Trophoblast cell (in vitro differentiated cells and primary cell): Measurements from ENCODE around the gene MDM2.

ENCODE experiments used
- DNase-seq, 2 donors: peaks; one replicate each; pipeline ENCODE4 v3.0.0-alpha.2; 2016
- H2AFZ ChIP-seq: 2 replicates; pipeline ENCODE4 v1.6.1; 2013; ENCODE audit warnings: low read length, moderate library complexity, mild to moderate bottlenecking; ENCODE audit not compliant: insufficient read depth, poor library complexity
- H2AK5ac ChIP-seq: 2 replicates; pipeline ENCODE4 v1.6.1; 2013; ENCODE audit warnings: mild to moderate bottlenecking, low read length
- H2BK120ac ChIP-seq: 2 replicates; pipeline ENCODE4 v1.6.1; 2013; ENCODE audit warnings: low read length, mild to moderate bottlenecking, moderate library complexity; ENCODE audit not compliant: insufficient read depth, poor library complexity
- H2BK12ac ChIP-seq: 2 replicates; pipeline ENCODE4 v1.6.1; 2013; ENCODE audit warnings: mild to moderate bottlenecking, low read length, moderate library complexity
- H2BK5ac ChIP-seq: 2 replicates; pipeline ENCODE4 v1.6.1; 2013; ENCODE audit warnings: low read length, low read depth, moderate library complexity, mild to moderate bottlenecking; ENCODE audit not compliant: poor library complexity
- H3K14ac ChIP-seq: 2 replicates; pipeline ENCODE4 v1.6.1; 2013; ENCODE audit warnings: mild to moderate bottlenecking, low read length
- H3K18ac ChIP-seq: 2 replicates; pipeline ENCODE4 v1.6.1; 2013; ENCODE audit warnings: mild to moderate bottlenecking, low read length
- H3K23ac ChIP-seq: 2 replicates; pipeline ENCODE4 v1.6.1; 2013; ENCODE audit warnings: low read length
- H3K27ac ChIP-seq: 2 replicates; pipeline ENCODE4 v1.5.1; 2013; ENCODE audit warnings: low read depth, mild to moderate bottlenecking, inconsistent platforms, low read length, moderate library complexity
- H3K27me3 ChIP-seq: 2 replicates; pipeline ENCODE4 v1.6.1; 2013; ENCODE audit warnings: inconsistent platforms, mild to moderate bottlenecking, low read length, moderate library complexity; ENCODE audit not compliant: insufficient read depth
- H3K36me3 ChIP-seq, 2 experiments: 1 replicate in 1 of 2; 2 replicates in 1 of 2; pipeline ENCODE4 v1.6.1; 2013; ENCODE audit warnings: low read length in 2 of 2, mild to moderate bottlenecking in 2 of 2, moderate library complexity in 1 of 2; ENCODE audit not compliant: insufficient read depth in 2 of 2, control insufficient read depth in 1 of 2
- H3K4ac ChIP-seq: 2 replicates; pipeline ENCODE4 v1.6.1; 2013; ENCODE audit warnings: low read depth, mild to moderate bottlenecking, low read length, moderate library complexity
- H3K4me1 ChIP-seq, 2 experiments: 1 replicate in 1 of 2; 2 replicates in 1 of 2; pipeline ENCODE4 v1.6.1; 2013; ENCODE audit warnings: low read length in 2 of 2, mild to moderate bottlenecking in 2 of 2, moderate library complexity in 1 of 2; ENCODE audit not compliant: insufficient read depth in 2 of 2, control insufficient read depth in 1 of 2
- H3K4me2 ChIP-seq: 2 replicates; pipeline ENCODE4 v1.6.1; 2013; ENCODE audit warnings: inconsistent platforms, mild to moderate bottlenecking, low read length, moderate library complexity
- H3K4me3 ChIP-seq: 2 replicates; pipeline ENCODE4 v1.5.1; 2013; ENCODE audit warnings: mild to moderate bottlenecking, low read depth, low read length, inconsistent platforms
- H3K79me1 ChIP-seq: one replicate; pipeline ENCODE4 v1.6.1; 2013; ENCODE audit warnings: low read length
- H3K79me2 ChIP-seq: 2 replicates; pipeline ENCODE4 v1.6.1; 2013; ENCODE audit warnings: low read length, mild to moderate bottlenecking; ENCODE audit not compliant: control insufficient read depth, insufficient read depth, poor library complexity
- H3K9ac ChIP-seq: 2 replicates; pipeline ENCODE4 v1.6.1; 2013; ENCODE audit warnings: mild to moderate bottlenecking, low read length
- H3K9me3 ChIP-seq: 2 replicates; pipeline ENCODE4 v1.6.1; 2013; ENCODE audit warnings: low read depth, mild to moderate bottlenecking, control low read depth, inconsistent platforms, low read length; ENCODE audit not compliant: insufficient read depth
- H4K12ac ChIP-seq: 2 replicates; pipeline ENCODE4 v1.6.1; 2013; ENCODE audit warnings: low read depth, mild to moderate bottlenecking, low read length, moderate library complexity
- H4K8ac ChIP-seq: 2 replicates; pipeline ENCODE4 v1.6.1; 2013; ENCODE audit warnings: low read depth, mild to moderate bottlenecking, low read length, moderate library complexity
- H4K91ac ChIP-seq: one replicate; pipeline ENCODE4 v1.6.1; 2013; ENCODE audit warnings: low read depth, mild to moderate bottlenecking, low read length, moderate library complexity
- WGBS: extraction: QIAGEN DNeasy Blood & Tissue Kit; methylation state at CpG from one replicate; pipeline ENCODE4 v1.1.7; 2013; ENCODE audit warnings: missing lambda C conversion rate; ENCODE audit not compliant: insufficient read length, insufficient coverage; ENCODE audit errors: extremely low coverage; 5-methylcytosine and 5-hydroxymethylcytosine counted together

The MDM2 gene

DNA sequence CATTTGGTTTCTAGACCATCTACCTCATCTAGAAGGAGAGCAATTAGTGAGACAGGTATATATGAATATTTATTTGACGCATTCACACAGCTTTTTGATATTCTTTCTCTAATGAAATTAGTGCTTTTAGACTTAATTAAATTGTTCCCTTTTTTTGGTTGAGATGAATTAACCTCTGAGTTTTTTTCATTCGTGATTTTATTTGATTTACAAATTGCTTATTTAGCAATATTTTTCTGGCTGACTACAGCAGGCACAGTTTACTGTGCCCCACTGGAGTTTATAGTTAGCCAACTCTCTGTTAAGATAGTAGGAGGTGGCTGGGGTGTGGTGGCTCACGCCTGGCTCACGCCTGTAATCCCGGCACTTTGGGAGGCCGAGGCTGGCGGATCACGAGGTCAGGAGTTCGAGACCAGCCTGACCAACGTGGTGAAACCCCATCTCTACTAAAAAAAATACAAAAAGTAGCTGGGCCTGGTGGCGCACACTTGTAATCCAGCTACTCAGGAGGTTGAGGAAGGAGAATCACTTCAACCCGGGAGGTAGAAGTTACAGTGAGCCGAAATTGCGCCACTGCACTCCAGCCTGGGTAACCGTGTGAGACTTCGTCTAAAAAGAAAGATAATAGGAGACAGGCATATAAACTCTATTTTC, 16.7 kb downstream of the MDM2 start:
- Histone ChIP-seq H4K8ac (peak overlapping the region; percentile 47), H3K27me3 (no peaks in the 10 kb centered on the region), H3K4me3 (no peak overlapping the region), H3K4me1 (no peaks in the 10 kb centered on the region), H3K14ac (no peak overlapping the region), H2BK12ac (no peak overlapping the region), H4K91ac (no peak overlapping the region), H3K4me2 (no peak overlapping the region), H2AK5ac (no peak overlapping the region), H4K12ac (no peak overlapping the region), H2BK120ac (no peak overlapping the region), H3K23ac (no peak overlapping the region), H3K79me1 (no peaks in the 10 kb centered on the region), H3K27ac (no peak overlapping the region), H3K79me2 (no peaks in the 10 kb centered on the region), H3K4ac (no peak overlapping the region), H3K36me3 (peaks cover 38 to 43% of the 10 kb centered on the region in 2 experiments), H2BK5ac (no peak overlapping the region), H3K18ac (no peak overlapping the region), H2AFZ (no peak overlapping the region), H3K9me3 (no peaks in the 10 kb centered on the region), H3K9ac (no peak overlapping the region)
- no CpG with 5 or more reads among the region's 16 CpGs for WGBS
- no peak for DNase-seq

- Histone ChIP-seq H3K27me3 (no peaks in the 10 kb centered on the region), H3K36me3 (peaks cover 38 to 43% of the 10 kb centered on the region in 2 experiments), H3K4me3 (no peak overlapping the region), H2AK5ac (no peak overlapping the region), H3K14ac (no peak overlapping the region), H3K79me2 (no peaks in the 10 kb centered on the region), H3K23ac (no peak overlapping the region), H3K27ac (no peak overlapping the region), H2AFZ (no peak overlapping the region), H2BK120ac (no peak overlapping the region), H3K4me2 (no peak overlapping the region), H3K18ac (no peak overlapping the region), H3K9me3 (no peaks in the 10 kb centered on the region), H3K9ac (no peak overlapping the region), H2BK12ac (no peak overlapping the region), H4K91ac (no peak overlapping the region), H2BK5ac (no peak overlapping the region), H3K4me1 (no peaks in the 10 kb centered on the region), H3K4ac (no peak overlapping the region), H4K8ac (no peak overlapping the region), H3K79me1 (no peaks in the 10 kb centered on the region), H4K12ac (no peak overlapping the region)
- DNase-seq: peak; percentile 82 to 91
- no CpG with 5 or more reads among the region's 11 CpGs for WGBS
Measured at GRCh38 chr12:68825569-68826217, 17.7 kb downstream of the MDM2 start.

GRCh38 chr12:68827895-68828671, 20.1 kb downstream of the MDM2 start:
- H2BK12ac ChIP-seq: no peak overlapping the region

GRCh38 chr12:68828672-68829068, 20.7 kb downstream of the MDM2 start:
- no peaks in the 10 kb centered on the region for H3K79me1 ChIP-seq
- H2BK5ac ChIP-seq: no peak overlapping the region
- H4K8ac ChIP-seq: no peak overlapping the region
- no peak overlapping the region for H3K9ac ChIP-seq
- peaks cover 0 to 5% of the 10 kb centered on the region in 2 experiments for H3K4me1 ChIP-seq
- H3K36me3 ChIP-seq: peaks cover 39 to 40% of the 10 kb centered on the region in 2 experiments
- H2BK12ac ChIP-seq: no peak overlapping the region
- H3K23ac ChIP-seq: no peak overlapping the region
- no peaks in the 10 kb centered on the region for H3K27me3 ChIP-seq
- no peak overlapping the region for H2AK5ac ChIP-seq
- H3K79me2 ChIP-seq: peaks cover 2% of the 10 kb centered on the region
- no peak overlapping the region for H3K27ac ChIP-seq
- peak in 1 of 2 donors; percentile 32 for DNase-seq
- H2AFZ ChIP-seq: no peak overlapping the region
- H3K9me3 ChIP-seq: no peaks in the 10 kb centered on the region
- no peak overlapping the region for H4K12ac ChIP-seq
- H3K4me2 ChIP-seq: no peak overlapping the region
- H4K91ac ChIP-seq: no peak overlapping the region
- H2BK120ac ChIP-seq: no peak overlapping the region
- WGBS: no CpG with 5 or more reads among the region's 7 CpGs
- no peak overlapping the region for H3K4ac ChIP-seq
- no peak overlapping the region for H3K18ac ChIP-seq
- no peak overlapping the region for H3K14ac ChIP-seq
- H3K4me3 ChIP-seq: no peak overlapping the region

More at GRCh38 chr12:68827895-68828671, 20.1 kb downstream of the MDM2 start:
- peaks cover 39% of the 10 kb centered on the region in 2 experiments for H3K36me3 ChIP-seq
- H3K27ac ChIP-seq: no peak overlapping the region
- WGBS: no CpG with 5 or more reads among the region's 5 CpGs
- no peak overlapping the region for H3K14ac ChIP-seq
- DNase-seq: no peak
- H4K91ac ChIP-seq: no peak overlapping the region
- no peaks in the 10 kb centered on the region for H3K27me3 ChIP-seq
- H3K4me1 ChIP-seq: peaks cover 0 to 5% of the 10 kb centered on the region in 2 experiments
- no peak overlapping the region for H3K4me2 ChIP-seq
- H3K23ac ChIP-seq: no peak overlapping the region
- no peak overlapping the region for H3K4ac ChIP-seq
- no peak overlapping the region for H2AFZ ChIP-seq
- H2BK120ac ChIP-seq: no peak overlapping the region
- H2AK5ac ChIP-seq: no peak overlapping the region
- peaks cover 2% of the 10 kb centered on the region for H3K79me2 ChIP-seq
- no peak overlapping the region for H4K12ac ChIP-seq
- no peak overlapping the region for H4K8ac ChIP-seq
- no peak overlapping the region for H3K9ac ChIP-seq
- H3K4me3 ChIP-seq: no peak overlapping the region
- no peaks in the 10 kb centered on the region for H3K79me1 ChIP-seq
- no peaks in the 10 kb centered on the region for H3K9me3 ChIP-seq
- no peak overlapping the region for H3K18ac ChIP-seq
- no peak overlapping the region for H2BK5ac ChIP-seq
